ENCODE data around the gene COG7. TPM values are rescaled to one million over a fixed set of nuclear protein-coding genes. Genes with fewer than 3 reads are reported as not detected.

COG7 gene
- total RNA-seq, 3 donors from 2014 or later = 18.5 to 21.8 (median 20.0) TPM

Other genes starting within 250 kb of the COG7 start
- gene SCNN1B, start 150.9 kb downstream of the COG7 start, total RNA-seq = not detected
- gene GGA2, start 57.3 kb upstream of the COG7 start, total RNA-seq = 10 to 100 TPM; 66.0 to 82.9 (median 70.0) TPM
- 10 to 100 TPM; 30.8 to 37.1 (median 33.3) TPM for gene EARS2, start 104.2 kb upstream of the COG7 start, total RNA-seq
- 10 to 100 TPM; 69.8 to 73.8 (median 70.0) TPM for gene UBFD1, start 104.5 kb upstream of the COG7 start, total RNA-seq
- 100 to 1,000 TPM; 196 to 225 (median 220) TPM for gene NDUFAB1, start 143.1 kb upstream of the COG7 start, total RNA-seq
- 10 to 100 TPM; 22.1 to 27.3 (median 22.9) TPM for gene PALB2, start 188.1 kb upstream of the COG7 start, total RNA-seq
- gene DCTN5, start 188.3 kb upstream of the COG7 start, total RNA-seq = 10 to 100 TPM; 80.1 to 99.5 (median 94.7) TPM
- 1 to 10 TPM; 1.3 to 1.8 (median 1.5) TPM for gene PLK1, start 225.7 kb upstream of the COG7 start, total RNA-seq

All from activated T-cell treated with anti-CD3 and anti-CD28 coated beads, Interleukin-2, amount 50 U/mL, for 4 hours (primary cell).